Measurements from ENCODE around the gene CYP27C1. TPM values are rescaled to one million over a fixed set of nuclear protein-coding genes. Genes with fewer than 3 reads are reported as not detected.

Gene CYP27C1
- total and polyA plus RNA-seq, 4 donors, result 1.0 to 4.8 (median 2.3) TPM

DNA sequence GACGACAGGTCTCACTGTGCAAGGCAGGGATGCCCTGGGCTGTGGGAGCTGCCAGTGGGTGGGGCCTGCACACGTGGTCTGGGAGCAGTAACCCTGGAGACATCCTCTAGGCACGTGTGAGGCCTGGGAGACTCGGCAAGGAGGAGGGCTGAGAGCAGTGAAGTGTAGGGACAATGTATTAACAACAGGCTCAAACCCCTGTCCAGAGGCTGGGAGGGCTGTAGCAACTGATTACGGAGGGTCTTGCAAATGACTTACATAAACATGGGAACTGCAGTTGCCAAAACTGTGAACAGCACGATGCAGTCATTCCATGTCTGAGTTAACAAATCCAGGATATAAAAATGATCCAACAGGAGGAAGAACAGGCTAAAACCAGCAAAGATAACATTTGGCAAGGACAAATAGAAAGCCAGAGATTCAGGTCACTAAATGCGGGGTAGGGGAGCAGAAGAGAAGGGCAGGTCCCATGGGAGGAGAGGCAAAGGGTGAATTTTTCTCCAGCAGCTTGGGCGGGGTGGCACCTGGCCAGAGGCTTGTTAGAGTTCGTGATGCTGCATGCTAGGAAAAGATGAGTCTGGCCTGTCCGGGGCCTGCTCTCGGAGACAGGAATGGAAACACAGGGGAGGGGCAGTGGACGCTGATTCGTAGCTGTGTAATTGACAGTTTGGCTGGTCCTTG is 44.9 kb downstream of the CYP27C1 start:
- no peaks in the 10 kb centered on the region for H3K27me3 ChIP-seq (ENCODE audit: control insufficient read depth, insufficient read depth, low read length)
- H3K9me3 ChIP-seq (ENCODE audit: control insufficient read depth, insufficient read depth, low read length), result no peaks in the 10 kb centered on the region
- no peak overlapping the region for H3K4me3 ChIP-seq (ENCODE audit: low read depth, low read length)
- 43% methylated on average over 11 of the region's 13 CpGs for WGBS (ENCODE audit: insufficient coverage)
- no peak overlapping the region for H3K27ac ChIP-seq (ENCODE audit: low read depth, low read length)
- DNase-seq (ENCODE audit: low read depth in 4 of 6, low spot score in 6 of 6), result no peak
- peaks cover 28% of the 10 kb centered on the region for H3K4me1 ChIP-seq (ENCODE audit: control insufficient read depth, insufficient read depth, low read length)
- no peaks in the 10 kb centered on the region for H3K36me3 ChIP-seq (ENCODE audit: control insufficient read depth, insufficient read depth, low read length)

DNA sequence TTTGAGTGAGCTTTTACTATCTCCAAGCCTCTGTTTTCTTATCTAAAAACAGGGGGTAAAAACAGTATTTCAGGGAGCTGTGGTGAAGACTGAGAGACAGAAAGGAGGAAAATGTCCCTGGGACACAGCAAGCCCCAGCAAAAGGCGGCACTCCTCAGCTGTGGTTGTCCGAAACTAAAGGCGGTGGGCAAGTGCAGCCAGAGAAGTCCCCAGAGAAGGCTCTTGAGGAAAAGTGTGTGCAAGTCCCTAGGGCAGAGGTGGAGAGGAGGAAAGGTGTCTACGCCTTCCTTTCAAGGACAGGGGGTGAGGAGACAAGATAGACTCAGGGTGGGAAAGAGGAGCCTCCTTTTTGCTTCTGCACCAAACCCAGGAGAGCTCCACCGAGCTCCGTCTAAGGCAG is 45.5 kb downstream of the CYP27C1 start:
- DNase-seq (ENCODE audit: low read depth in 4 of 6, low spot score in 6 of 6), result no peak
- no peak overlapping the region for H3K27ac ChIP-seq (ENCODE audit: low read depth, low read length)
- 73% methylated on average over 6 of the region's 6 CpGs for WGBS (ENCODE audit: insufficient coverage)

DNA sequence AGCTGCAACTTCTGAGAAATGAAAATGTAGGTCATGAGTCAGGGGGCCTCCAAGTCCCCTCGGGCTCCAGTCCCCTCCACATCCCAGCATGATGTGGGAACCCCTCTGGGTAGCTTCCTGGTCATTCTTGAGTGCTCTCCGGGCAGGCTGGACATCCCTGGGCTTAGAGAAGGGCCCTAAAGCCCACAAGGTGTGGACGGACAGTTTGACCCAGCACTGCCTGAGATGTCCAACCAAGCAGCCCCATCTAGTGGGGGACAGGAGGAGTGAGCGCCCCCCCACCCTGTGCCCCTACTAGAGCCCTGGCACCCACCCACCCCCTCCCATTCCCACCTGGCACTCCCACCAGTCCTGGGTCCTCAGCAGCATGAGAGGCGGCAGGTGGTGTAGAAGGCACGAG is 46.0 kb downstream of the CYP27C1 start:
- Histone ChIP-seq H3K27me3 (ENCODE audit: control insufficient read depth, insufficient read depth, low read length) (no peaks in the 10 kb centered on the region), H3K9me3 (ENCODE audit: control insufficient read depth, insufficient read depth, low read length) (no peaks in the 10 kb centered on the region), H3K4me1 (ENCODE audit: control insufficient read depth, insufficient read depth, low read length) (peaks cover 28% of the 10 kb centered on the region), H3K4me3 (ENCODE audit: low read depth, low read length) (no peak overlapping the region), H3K27ac (ENCODE audit: low read depth, low read length) (no peak overlapping the region), H3K36me3 (ENCODE audit: control insufficient read depth, insufficient read depth, low read length) (no peaks in the 10 kb centered on the region)
- WGBS (ENCODE audit: insufficient coverage), result 62% methylated on average over 2 of the region's 6 CpGs
- DNase-seq (ENCODE audit: low read depth in 4 of 6, low spot score in 6 of 6), result no peak

More for the DNA sequence above, 45.5 kb downstream of the CYP27C1 start:
- Histone ChIP-seq H3K4me1 (ENCODE audit: control insufficient read depth, insufficient read depth, low read length) (peaks cover 28% of the 10 kb centered on the region), H3K27me3 (ENCODE audit: control insufficient read depth, insufficient read depth, low read length) (no peaks in the 10 kb centered on the region), H3K9me3 (ENCODE audit: control insufficient read depth, insufficient read depth, low read length) (no peaks in the 10 kb centered on the region), H3K4me3 (ENCODE audit: low read depth, low read length) (no peak overlapping the region), H3K36me3 (ENCODE audit: control insufficient read depth, insufficient read depth, low read length) (no peaks in the 10 kb centered on the region)

DNA sequence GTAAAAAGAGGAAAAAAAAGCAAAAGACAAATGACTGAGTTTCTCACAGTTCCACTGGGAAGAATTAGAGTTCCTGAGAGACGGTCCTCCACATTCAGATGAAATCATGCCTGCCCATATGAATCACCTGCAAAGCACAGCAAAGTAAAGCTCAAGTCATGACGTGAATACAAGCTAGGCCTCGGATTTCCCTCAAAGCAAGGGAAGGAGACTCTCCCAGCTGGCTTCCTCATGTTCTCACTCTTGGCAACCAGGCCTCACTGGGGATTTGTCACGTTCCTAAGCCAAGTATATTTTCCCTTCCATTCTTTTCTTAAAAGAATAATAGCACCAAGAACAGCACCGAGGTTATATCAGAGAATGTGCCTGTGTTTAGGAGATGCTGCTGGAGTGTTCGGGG is 47.0 kb downstream of the CYP27C1 start:
- no peak overlapping the region for H3K4me3 ChIP-seq (ENCODE audit: low read depth, low read length)
- peak in 1 of 6 donors; percentile 65 for DNase-seq (ENCODE audit: low read depth in 4 of 6, low spot score in 6 of 6)
- H3K4me1 ChIP-seq (ENCODE audit: control insufficient read depth, insufficient read depth, low read length), result peaks cover 28% of the 10 kb centered on the region
- WGBS (ENCODE audit: insufficient coverage), result 70% methylated on average over 4 of the region's 6 CpGs
- H3K27me3 ChIP-seq (ENCODE audit: control insufficient read depth, insufficient read depth, low read length), result no peaks in the 10 kb centered on the region
- no peaks in the 10 kb centered on the region for H3K36me3 ChIP-seq (ENCODE audit: control insufficient read depth, insufficient read depth, low read length)
- H3K27ac ChIP-seq (ENCODE audit: low read depth, low read length), result no peak overlapping the region
- H3K9me3 ChIP-seq (ENCODE audit: control insufficient read depth, insufficient read depth, low read length), result no peaks in the 10 kb centered on the region

DNA sequence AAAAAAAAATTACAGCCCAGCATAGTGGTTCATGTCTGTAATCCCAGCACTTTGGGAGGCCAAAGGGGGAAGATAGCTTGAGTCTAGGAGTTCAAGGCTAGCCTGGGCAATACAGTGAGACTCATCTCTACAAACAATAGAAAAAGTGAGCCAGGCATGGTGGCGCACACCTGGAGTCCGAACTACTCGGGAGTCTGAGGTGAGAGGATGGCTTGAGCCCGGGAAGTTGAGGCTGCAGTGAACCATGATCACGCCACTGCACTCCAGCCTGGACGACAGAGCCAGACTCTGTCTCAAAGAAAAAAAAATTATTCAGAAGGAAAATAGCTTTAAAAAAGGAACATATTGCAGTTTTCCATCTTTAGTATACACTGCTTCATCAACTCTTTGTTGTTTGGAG is 47.8 kb downstream of the CYP27C1 start:
- H3K27me3 ChIP-seq (ENCODE audit: control insufficient read depth, insufficient read depth, low read length), result no peaks in the 10 kb centered on the region
- WGBS (ENCODE audit: insufficient coverage), result 100% methylated on average over 6 of the region's 6 CpGs
- no peak for DNase-seq (ENCODE audit: low read depth in 4 of 6, low spot score in 6 of 6)
- H3K36me3 ChIP-seq (ENCODE audit: control insufficient read depth, insufficient read depth, low read length), result no peaks in the 10 kb centered on the region
- H3K27ac ChIP-seq (ENCODE audit: low read depth, low read length), result no peak overlapping the region
- H3K4me3 ChIP-seq (ENCODE audit: low read depth, low read length), result no peak overlapping the region
- peaks cover 27% of the 10 kb centered on the region for H3K4me1 ChIP-seq (ENCODE audit: control insufficient read depth, insufficient read depth, low read length)
- no peaks in the 10 kb centered on the region for H3K9me3 ChIP-seq (ENCODE audit: control insufficient read depth, insufficient read depth, low read length)

DNA sequence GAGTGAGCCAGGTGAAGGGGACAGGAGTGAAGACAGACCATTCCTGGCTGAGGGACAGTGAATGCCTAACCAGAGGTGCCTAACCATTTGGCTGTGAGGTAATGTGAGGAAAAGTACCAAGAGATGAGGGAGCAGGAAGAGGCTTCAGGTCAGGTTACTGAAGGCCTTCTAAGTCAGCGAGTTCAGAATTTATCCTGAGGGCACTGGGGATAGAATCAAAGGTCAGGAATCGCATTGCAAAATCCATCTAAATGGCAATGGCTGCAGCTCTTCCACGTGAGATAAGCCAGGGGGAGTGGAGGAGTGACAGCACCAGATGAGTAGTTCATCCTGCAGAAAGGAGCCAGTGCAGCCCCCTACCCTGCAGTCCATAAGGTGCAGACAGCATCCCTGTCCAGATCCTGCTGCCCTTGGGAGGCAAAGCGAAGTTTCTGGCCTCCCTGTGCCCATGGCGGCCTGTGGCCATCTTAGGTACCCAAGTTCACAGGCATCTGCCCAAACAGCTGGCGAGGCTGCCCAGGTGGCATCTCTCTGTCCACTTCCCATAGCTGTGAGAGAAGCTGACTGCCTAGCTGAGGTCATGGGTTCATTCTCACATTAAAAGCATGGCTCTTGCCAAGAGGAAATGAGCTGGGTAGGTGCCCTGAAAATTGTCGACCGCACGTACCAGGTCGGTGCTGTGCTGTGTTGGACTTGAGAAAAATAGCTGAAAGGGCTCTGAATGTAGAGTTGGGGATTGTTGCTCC is 49.5 kb downstream of the CYP27C1 start:
- no peaks in the 10 kb centered on the region for H3K27me3 ChIP-seq (ENCODE audit: control insufficient read depth, insufficient read depth, low read length)
- peaks cover 16% of the 10 kb centered on the region for H3K4me1 ChIP-seq (ENCODE audit: control insufficient read depth, insufficient read depth, low read length)
- DNase-seq (ENCODE audit: low read depth in 4 of 6, low spot score in 6 of 6), result no peak
- WGBS (ENCODE audit: insufficient coverage), result 90% methylated on average over 10 of the region's 10 CpGs
- H3K36me3 ChIP-seq (ENCODE audit: control insufficient read depth, insufficient read depth, low read length), result no peaks in the 10 kb centered on the region
- no peak overlapping the region for H3K4me3 ChIP-seq (ENCODE audit: low read depth, low read length)
- no peak overlapping the region for H3K27ac ChIP-seq (ENCODE audit: low read depth, low read length)
- no peaks in the 10 kb centered on the region for H3K9me3 ChIP-seq (ENCODE audit: control insufficient read depth, insufficient read depth, low read length)

DNA sequence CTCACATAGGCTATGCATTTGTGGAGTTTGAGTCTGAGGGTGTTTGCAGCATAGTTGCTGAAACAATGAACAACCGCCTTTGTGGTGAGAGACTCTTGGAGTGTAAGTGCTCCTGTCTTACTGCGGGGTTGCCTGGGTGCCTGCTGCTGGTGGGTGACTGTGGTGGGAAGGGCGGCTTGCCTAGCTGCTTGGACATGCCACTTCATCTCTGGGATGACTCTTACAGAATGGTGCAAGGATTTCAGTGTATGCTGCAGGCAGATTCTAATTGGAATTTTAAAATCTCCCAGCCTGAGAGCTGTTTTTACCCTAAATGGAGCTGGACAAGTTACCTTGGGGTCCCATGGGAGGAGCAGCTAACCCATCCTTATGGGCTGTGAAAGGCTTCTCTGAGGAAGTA is 50.1 kb downstream of the CYP27C1 start:
- H3K27ac ChIP-seq (ENCODE audit: low read depth, low read length), result no peak overlapping the region
- 71% methylated on average over 1 of the region's 3 CpGs for WGBS (ENCODE audit: insufficient coverage)

DNA sequence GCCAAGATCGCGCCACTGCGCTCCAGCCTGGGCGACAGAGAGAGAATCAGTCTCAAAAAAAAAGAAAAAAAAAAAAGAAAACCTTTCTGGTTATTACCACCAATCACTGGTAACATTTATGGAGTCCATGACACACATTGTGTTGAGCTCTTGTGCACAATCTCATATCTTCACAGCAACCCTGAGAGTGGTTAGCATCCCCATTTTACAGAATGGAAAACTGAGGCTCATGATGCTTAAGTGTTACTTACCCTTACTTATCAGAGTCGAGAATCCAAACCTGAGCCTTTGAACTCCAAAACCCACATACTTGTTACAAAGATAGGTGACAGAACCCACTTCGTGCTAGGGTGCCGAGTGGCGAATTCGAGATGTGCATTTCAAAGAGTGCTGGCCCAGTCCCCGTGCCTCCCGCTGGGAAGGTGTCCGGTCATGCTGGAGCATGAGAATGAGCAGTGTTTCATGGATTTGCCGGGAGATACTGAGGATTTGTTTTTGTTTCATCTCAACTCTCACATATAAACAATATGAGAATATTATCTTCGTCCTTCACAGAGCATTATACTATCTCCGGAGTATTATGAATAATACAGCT is 50.9 kb downstream of the CYP27C1 start:
- Histone ChIP-seq H3K27ac (ENCODE audit: low read depth, low read length) (no peak overlapping the region), H3K9me3 (ENCODE audit: control insufficient read depth, insufficient read depth, low read length) (no peaks in the 10 kb centered on the region), H3K4me1 (ENCODE audit: control insufficient read depth, insufficient read depth, low read length) (peaks cover 12% of the 10 kb centered on the region), H3K27me3 (ENCODE audit: control insufficient read depth, insufficient read depth, low read length) (no peaks in the 10 kb centered on the region), H3K36me3 (ENCODE audit: control insufficient read depth, insufficient read depth, low read length) (no peaks in the 10 kb centered on the region), H3K4me3 (ENCODE audit: low read depth, low read length) (no peak overlapping the region)
- 74% methylated on average over 2 of the region's 15 CpGs for WGBS (ENCODE audit: insufficient coverage)
- DNase-seq (ENCODE audit: low read depth in 4 of 6, low spot score in 6 of 6), result no peak

More for the DNA sequence above, 50.1 kb downstream of the CYP27C1 start:
- H3K27me3 ChIP-seq (ENCODE audit: control insufficient read depth, insufficient read depth, low read length), result no peaks in the 10 kb centered on the region
- no peak overlapping the region for H3K4me3 ChIP-seq (ENCODE audit: low read depth, low read length)
- no peaks in the 10 kb centered on the region for H3K9me3 ChIP-seq (ENCODE audit: control insufficient read depth, insufficient read depth, low read length)
- H3K36me3 ChIP-seq (ENCODE audit: control insufficient read depth, insufficient read depth, low read length), result no peaks in the 10 kb centered on the region
- no peak for DNase-seq (ENCODE audit: low read depth in 4 of 6, low spot score in 6 of 6)
- H3K4me1 ChIP-seq (ENCODE audit: control insufficient read depth, insufficient read depth, low read length), result peaks cover 16% of the 10 kb centered on the region

DNA sequence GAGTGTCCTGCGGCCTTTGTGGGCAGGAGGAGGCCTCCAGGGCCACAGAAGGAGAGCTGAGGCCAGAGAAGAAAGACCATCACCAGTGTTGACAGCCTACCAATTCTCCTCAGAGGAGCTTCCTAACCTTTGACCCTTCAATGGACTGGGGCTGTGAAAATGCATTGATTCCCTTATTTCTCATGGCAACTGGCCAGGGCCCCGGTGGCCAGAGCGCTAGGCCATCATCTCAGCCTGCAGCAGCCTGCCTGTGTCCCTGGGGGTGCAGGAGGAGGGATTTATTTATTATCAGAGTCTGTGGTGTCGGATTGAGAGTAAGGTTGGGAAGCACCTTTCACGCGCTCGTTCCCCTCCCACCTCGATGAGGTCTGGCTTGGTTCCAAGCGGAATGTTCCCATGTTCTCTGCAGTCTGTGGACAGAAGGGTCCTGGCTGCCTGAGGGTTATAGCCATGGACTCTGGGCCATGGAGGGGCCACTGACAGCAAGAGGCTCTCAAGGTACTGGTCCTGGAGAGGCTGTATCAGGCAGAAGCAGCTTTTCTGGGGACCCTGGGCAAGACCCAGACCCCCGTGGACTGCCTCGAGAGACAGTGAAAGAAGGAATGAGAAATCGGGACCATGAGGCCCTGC is 53.8 kb downstream of the CYP27C1 start:
- Histone ChIP-seq H3K9me3 (ENCODE audit: control insufficient read depth, insufficient read depth, low read length) (no peaks in the 10 kb centered on the region), H3K4me1 (ENCODE audit: control insufficient read depth, insufficient read depth, low read length) (peaks cover 12% of the 10 kb centered on the region), H3K36me3 (ENCODE audit: control insufficient read depth, insufficient read depth, low read length) (no peaks in the 10 kb centered on the region), H3K27me3 (ENCODE audit: control insufficient read depth, insufficient read depth, low read length) (no peaks in the 10 kb centered on the region), H3K4me3 (ENCODE audit: low read depth, low read length) (no peak overlapping the region), H3K27ac (ENCODE audit: low read depth, low read length) (no peak overlapping the region)
- DNase-seq (ENCODE audit: low read depth in 4 of 6, low spot score in 6 of 6), result no peak
- 71% methylated on average over 11 of the region's 12 CpGs for WGBS (ENCODE audit: insufficient coverage)
